ENCODE measurements around the gene NACC1. TPM values are rescaled to one million over a fixed set of nuclear protein-coding genes. Genes with fewer than 3 reads are reported as not detected.

The NACC1 gene
- total and polyA plus RNA-seq, 2 donors (not counting 3 experiments of a cell fraction or from before 2014, with no cell fraction given), result 97.6 to 120 TPM

- H2AFZ ChIP-seq (ENCODE audit: low read depth, low read length), result no peak overlapping the region
- BruUV-seq (replicated peaks), result no TSS peak
- no peaks in the 10 kb centered on the region for H3K9me3 ChIP-seq (replicated peaks; ENCODE audit: control insufficient read depth, insufficient read depth, low read length)
- peaks cover 13% of the 10 kb centered on the region for H3K4me1 ChIP-seq (ENCODE audit: control insufficient read depth, extremely low read depth, insufficient read depth, low read length)
- H3K79me2 ChIP-seq (ENCODE audit: control insufficient read depth, insufficient read depth, low read length), result peaks cover 69% of the 10 kb centered on the region
- dilution Hi-C loops (cut with MboI; ENCODE audit: extremely low pct_ligation_motif_present, low sequenced_read_pairs), result no loop called here
- H3K36me3 ChIP-seq (ENCODE audit: control insufficient read depth in 2 of 2, extremely low read depth in 1 of 2, insufficient read depth in 2 of 2, low read length in 2 of 2), result peaks cover 0 to 3% of the 10 kb centered on the region in 2 experiments
- H3K27ac ChIP-seq (ENCODE audit: insufficient read depth, low read depth, low read length), result peak overlapping the region; percentile 57
- CTCF ChIA-PET, result interaction anchor here (0.8 to 4.3 kb wide), 14 partner anchors 10 to 153 kb away, joined by 3 to 24 read pairs (median 4); partner anchors contain the start of genes IER2 and STX10
- H3K27me3 ChIP-seq (ENCODE audit: control insufficient read depth in 2 of 2, insufficient read depth in 2 of 2, low read length in 2 of 2), result no peaks in the 10 kb centered on the region
- DNase-seq (ENCODE audit: low read depth, low spot score), result no peak
- peak overlapping the region; percentile 58 to 99 (median 81) for H3K4me3 ChIP-seq (replicated peaks in 1 of 3; ENCODE audit: insufficient read depth in 1 of 3, low read depth in 1 of 3, low read length in 3 of 3)
- H3K4me2 ChIP-seq (ENCODE audit: insufficient read depth, low read length), result peak overlapping the region; percentile 61
- intact Hi-C loops (cut with micrococcal nuclease), result loop anchor here (1.0 kb wide), 1 partner anchor 49 kb away; no protein-coding TSS in a partner anchor
- H3K9ac ChIP-seq (replicated peaks; ENCODE audit: extremely low read depth, insufficient read depth, low read length), result peak overlapping the region; percentile 86
- TF ChIP-seq CTCF (IDR thresholded peaks at IDR 0.05; ENCODE audit: extremely low read depth in 1 of 2, insufficient read depth in 1 of 2, low read depth in 1 of 2, low read length in 2 of 2) (no peak), MAX (IDR thresholded peaks at IDR 0.05; ENCODE audit: insufficient read depth, insufficient read length) (no peak), JUN (IDR thresholded peaks at IDR 0.05; ENCODE audit: borderline replicate concordance, insufficient read depth, insufficient read length, low read depth) (no peak), GATA2 (IDR thresholded peaks at IDR 0.05; ENCODE audit: insufficient read depth, insufficient read length, low read depth, low read length) (no peak), POLR2A (IDR thresholded peaks at IDR 0.05; ENCODE audit: low read depth, low read length) (no peak), EZH2 (IDR thresholded peaks at IDR 0.05; ENCODE audit: borderline replicate concordance, low read depth, low read length, severe bottlenecking) (no peak), FOS (IDR thresholded peaks at IDR 0.05; ENCODE audit: borderline replicate concordance, insufficient read depth, low read length) (no peak), MYC (IDR thresholded peaks at IDR 0.05; ENCODE audit: low read depth, low read length) (no peak), POLR2AphosphoS5 (IDR thresholded peaks at IDR 0.05; ENCODE audit: insufficient read depth, low read depth, low read length) (no peak)
- POLR2A ChIA-PET, result interaction anchor here (0.7 to 1.2 kb wide), 4 partner anchors 15 to 39 kb away, joined by 3 to 7 read pairs (median 4); partner anchors contain the start of genes IER2 and STX10
- no peaks in the 10 kb centered on the region for H4K20me1 ChIP-seq (replicated peaks; ENCODE audit: control insufficient read depth, extremely low read depth, insufficient read depth, low read length)
- no peaks in the 10 kb centered on the region for H3K9me1 ChIP-seq (replicated peaks; ENCODE audit: control insufficient read depth, extremely low read depth, insufficient read depth, low read length)
- FAIRE-seq, result no peak
Observed at GRCh38 chr19:13118424-13119193, 545 bp downstream of the NACC1 start.
